HG02943 (cell line): Measurements from ENCODE around the gene GDPD3.

Experiments used
- ATAC-seq: cut with Tn5 transposase; IDR thresholded peaks from one replicate; pipeline ENCODE4 v1.9.1; 2021; ENCODE audit warnings: mild to moderate bottlenecking, low read depth, moderate library complexity; ENCODE audit not compliant: unreplicated experiment

GDPD3 gene

GRCh38 chr16:30096105-30096861, 17.1 kb downstream of the GDPD3 start, which contains the start of gene YPEL3:
TSS of gene YPEL3 (minus strand) at chr16:30096213. CDS start at chr16:30095482, 731 bp downstream.
- ATAC-seq = peak; percentile 40

- ATAC-seq = no peak
These were observed 17.9 kb downstream of the GDPD3 start for GRCh38 chr16:30095166-30096078.

- ATAC-seq = no peak
These were observed 18.7 kb downstream of the GDPD3 start for GRCh38 chr16:30094541-30095165.

GRCh38 chr16:30092373-30093010, 20.8 kb downstream of the GDPD3 start:
- ATAC-seq = peak; percentile 36

GRCh38 chr16:30091474-30092372, 21.6 kb downstream of the GDPD3 start, which contains the start of gene TBX6:
TSS of gene TBX6 (minus strand) at chr16:30091924. CDS start at chr16:30091193, 731 bp downstream.
- peak; percentile 52 for ATAC-seq

- no peak for ATAC-seq
These were observed 22.6 kb downstream of the GDPD3 start for GRCh38 chr16:30090610-30091331.

- ATAC-seq = no peak
These were observed 24.3 kb downstream of the GDPD3 start for GRCh38 chr16:30088832-30089624.

GRCh38 chr16:30088237-30088831, 25.0 kb downstream of the GDPD3 start:
- no peak for ATAC-seq

- no peak for ATAC-seq
These were observed 26.0 kb downstream of the GDPD3 start for GRCh38 chr16:30087181-30087898.

- no peak for ATAC-seq
These were observed 26.8 kb downstream of the GDPD3 start for GRCh38 chr16:30086291-30087140.

- no peak for ATAC-seq
These were observed 27.5 kb downstream of the GDPD3 start for GRCh38 chr16:30085820-30086219.

GRCh38 chr16:30085247-30085646, 28.1 kb downstream of the GDPD3 start:
- no peak for ATAC-seq

GRCh38 chr16:30084816-30085159, 28.5 kb downstream of the GDPD3 start:
- no peak for ATAC-seq

- ATAC-seq = no peak
These were observed 29.1 kb downstream of the GDPD3 start for GRCh38 chr16:30084096-30084815.

GRCh38 chr16:30083216-30084055, 29.9 kb downstream of the GDPD3 start:
- ATAC-seq = no peak
